GM23338 (cell line): ENCODE results near the gene SLC29A4. TPM values are rescaled to one million over a fixed set of nuclear protein-coding genes. Genes with fewer than 3 reads are reported as not detected.

Experiments used
- ATAC-seq: fragments of 200-7000 bp; cut with Tn5 transposase; 3 replicates; pipeline ENCODE4 v1.9.1; 2020
- DNase-seq: peaks from one replicate; pipeline ENCODE4 v3.0.0-alpha.2; 2015; ENCODE audit warnings: low spot score
- H2AFZ ChIP-seq: fragments of 200-600 bp; sonication (generic); 2 replicates; pipeline ENCODE4 v1.8.0; 2016; ENCODE audit warnings: antibody characterized with exemption, mild to moderate bottlenecking, moderate library complexity
- H3F3A ChIP-seq: fragments of 200-600 bp; sonication (generic); replicated peaks from 2 replicates; pipeline ENCODE4 v1.8.0; 2017; ENCODE audit warnings: antibody characterized with exemption, mixed run types, low read depth
- H3K27ac ChIP-seq: fragments of 200-600 bp; sonication (generic); 2 replicates; pipeline ENCODE4 v1.6.1; 2016; ENCODE audit warnings: low read depth
- H3K27me3 ChIP-seq: fragments of 200-600 bp; sonication (generic); 2 replicates; pipeline ENCODE4 v1.8.0; 2016; ENCODE audit warnings: mild to moderate bottlenecking, mixed run types, moderate library complexity; ENCODE audit not compliant: insufficient read depth
- H3K36me3 ChIP-seq: fragments of 200-600 bp; sonication (generic); 2 replicates; pipeline ENCODE4 v1.8.0; 2016; ENCODE audit warnings: mild to moderate bottlenecking; ENCODE audit not compliant: insufficient read depth
- H3K4me1 ChIP-seq: fragments of 200-600 bp; sonication (generic); 2 replicates; pipeline ENCODE4 v1.8.0; 2016; ENCODE audit warnings: mild to moderate bottlenecking, moderate library complexity; ENCODE audit not compliant: insufficient read depth
- H3K4me2 ChIP-seq: fragments of 200-600 bp; sonication (generic); 2 replicates; pipeline ENCODE4 v1.7.1; 2017; ENCODE audit warnings: mixed run types
- H3K4me3 ChIP-seq: fragments of 200-600 bp; sonication (generic); 2 replicates; pipeline ENCODE4 v1.6.1; 2016; ENCODE audit warnings: mixed run types
- H3K79me2 ChIP-seq: fragments of 200-600 bp; sonication (generic); replicated peaks from 2 replicates; pipeline ENCODE4 v1.8.0; 2017; ENCODE audit warnings: mild to moderate bottlenecking; ENCODE audit not compliant: insufficient read depth
- H3K9me2 ChIP-seq: fragments of 200-600 bp; sonication (generic); 2 replicates; pipeline ENCODE4 v1.8.0; 2017; ENCODE audit not compliant: insufficient read depth
- H4K20me1 ChIP-seq: fragments of 200-600 bp; sonication (generic); replicated peaks from 2 replicates; pipeline ENCODE4 v1.8.0; 2017; ENCODE audit warnings: mild to moderate bottlenecking; ENCODE audit not compliant: insufficient read depth
- H3K27ac Mint-ChIP-seq: 2 replicates; pipeline ENCODE4 v1.8.0; 2020; ENCODE audit warnings: inconsistent platforms, mild to moderate bottlenecking, moderate library complexity, mixed read lengths
- H3K27me3 Mint-ChIP-seq: 3 replicates; pipeline ENCODE4 v1.8.0; 2022; ENCODE audit warnings: low read depth, mild to moderate bottlenecking, moderate library complexity, mixed read lengths, inconsistent platforms; ENCODE audit not compliant: insufficient read depth, poor library complexity
- H3K36me3 Mint-ChIP-seq: 3 replicates; pipeline ENCODE4 v1.8.0; 2021; ENCODE audit warnings: low read depth, mild to moderate bottlenecking, inconsistent platforms, moderate library complexity, mixed read lengths
- H3K4me1 Mint-ChIP-seq: 3 replicates; pipeline ENCODE4 v1.8.0; 2020; ENCODE audit warnings: mild to moderate bottlenecking, inconsistent platforms, mixed read lengths
- H3K4me3 Mint-ChIP-seq: 3 replicates; pipeline ENCODE4 v1.8.0; 2021; ENCODE audit warnings: moderate library complexity, mild to moderate bottlenecking, inconsistent platforms, mixed read lengths
- H3K9me3 Mint-ChIP-seq: 3 replicates; pipeline ENCODE4 v1.8.0; 2020; ENCODE audit warnings: moderate library complexity, mild to moderate bottlenecking, inconsistent platforms, mixed read lengths
- CREB1 ChIP-seq: fragments of 250-450 bp; sonication (Bioruptor Pico); IDR thresholded peaks from 2 replicates; pipeline ENCODE4 v1.5.0; 2020; ENCODE audit warnings: low read depth, mild to moderate bottlenecking, moderate library complexity
- CTCF ChIP-seq, 2 experiments: fragments of 200-600 bp in 1 of 2; sonication (generic) in 1 of 2; conservative IDR thresholded peaks; 2 replicates each; pipeline versions ENCODE4 v1.5.1 to v1.6.1; 2016 to 2017; ENCODE audit warnings: antibody characterized with exemption in 2 of 2, low read depth in 2 of 2, mild to moderate bottlenecking in 2 of 2, moderate library complexity in 1 of 2
- ETS1 ChIP-seq: IDR thresholded peaks from 2 replicates; pipeline ENCODE4 v1.6.1; 2016; ENCODE audit warnings: antibody characterized with exemption
- EZH2 ChIP-seq: fragments of 200-600 bp; sonication (generic); IDR thresholded peaks from one replicate; pipeline ENCODE4 v1.8.0; 2017; ENCODE audit warnings: antibody characterized with exemption, mild to moderate bottlenecking, low read depth; ENCODE audit not compliant: unreplicated experiment
- EZH2phosphoT487 ChIP-seq: fragments of 200-600 bp; sonication (generic); IDR thresholded peaks from one replicate; pipeline ENCODE4 v1.8.1; 2018; ENCODE audit warnings: antibody characterized with exemption; ENCODE audit not compliant: unreplicated experiment
- JUNB ChIP-seq: IDR thresholded peaks from one replicate; pipeline ENCODE4 v1.6.1; 2016; ENCODE audit warnings: antibody characterized with exemption; ENCODE audit not compliant: unreplicated experiment
- NANOG ChIP-seq: IDR thresholded peaks from 2 replicates; pipeline ENCODE4 v1.6.1; 2016; ENCODE audit warnings: antibody characterized with exemption, borderline replicate concordance
- POLR2AphosphoS5 ChIP-seq: IDR thresholded peaks from 2 replicates; pipeline ENCODE4 v1.6.1; 2016; ENCODE audit warnings: antibody characterized with exemption, low read depth
- REST ChIP-seq: IDR thresholded peaks from one replicate; pipeline ENCODE4 v1.6.1; 2018; ENCODE audit warnings: antibody characterized with exemption; ENCODE audit not compliant: unreplicated experiment
- STAT1 ChIP-seq: IDR thresholded peaks from one replicate; pipeline ENCODE4 v1.6.1; 2016; ENCODE audit warnings: antibody characterized with exemption; ENCODE audit not compliant: unreplicated experiment
- ZNF114 ChIP-seq: fragments of 250-450 bp; sonication (Bioruptor Pico); IDR thresholded peaks from 2 replicates; pipeline ENCODE4 v1.5.0; 2020; ENCODE audit warnings: mild to moderate bottlenecking, moderate library complexity
- ZNF331 ChIP-seq: fragments of 250-450 bp; sonication (Bioruptor Pico); IDR thresholded peaks from 2 replicates; pipeline ENCODE4 v1.5.0; 2020; ENCODE audit warnings: low read depth, mild to moderate bottlenecking, moderate library complexity
- ZNF462 ChIP-seq: fragments of 250-450 bp; sonication (Bioruptor Pico); IDR thresholded peaks from 2 replicates; pipeline ENCODE4 v1.5.0; 2020; ENCODE audit warnings: mild to moderate bottlenecking, moderate library complexity
- polyA plus RNA-seq: library from polyadenylated mRNA; unstranded; fragments of >200 nt; fragmentation: Nextera tagmentation; extraction: Ambion mirVana; gene quantifications from 2 replicates; pipeline ENCODE4 v1.2.1, GENCODE V29; 2016
- total RNA-seq: library from RNA; depleted of rRNA; stranded (reverse); fragments of >200 nt; shearing (Covaris generic); gene quantifications from 2 replicates; pipeline ENCODE4 v1.2.3, GENCODE V29; 2014

The SLC29A4 gene
- total and polyA plus RNA-seq, 2 experiments from 2014 or later, result 4.8 to 8.1 TPM

- peaks cover 17% of the 10 kb centered on the region for H3K27me3 Mint-ChIP-seq
- no peak overlapping the region for H3K4me3 Mint-ChIP-seq
- H3K4me1 Mint-ChIP-seq, result peaks cover 7% of the 10 kb centered on the region
Observed at GRCh38 chr7:5238500-5238899, 44.2 kb upstream of the SLC29A4 start.

More at GRCh38 chr7:5238500-5238899, 44.2 kb upstream of the SLC29A4 start:
- no peak overlapping the region for H3K4me2 ChIP-seq
- no peak for TF ChIP-seq NANOG
- no peak for TF ChIP-seq REST
- no peak for TF ChIP-seq STAT1
- TF ChIP-seq ZNF331 (CRISPR knock-in tag), result no peak
- TF ChIP-seq ZNF462 (CRISPR knock-in tag), result no peak
- no peak for TF ChIP-seq POLR2AphosphoS5
- no peak for TF ChIP-seq CREB1
- TF ChIP-seq ETS1, result no peak
- no peak for TF ChIP-seq JUNB
- no peak for TF ChIP-seq EZH2phosphoT487
- TF ChIP-seq CTCF (conservative IDR thresholded peaks at IDR 0.05; ENCODE audit: low read depth in 2 of 2), result no peak
- TF ChIP-seq EZH2, result no peak
- TF ChIP-seq ZNF114 (CRISPR knock-in tag), result no peak
- no peaks in the 10 kb centered on the region for H3K9me2 ChIP-seq
- no peaks in the 10 kb centered on the region for H4K20me1 ChIP-seq
- peaks cover 5% of the 10 kb centered on the region; the same call in 1 of the 2 replicates for H3K27me3 ChIP-seq
- Mint-ChIP-seq H3K27ac (no peak overlapping the region), H3K36me3 (no peaks in the 10 kb centered on the region; the same call in 2 of the 3 replicates), H3K9me3 (no peaks in the 10 kb centered on the region)
- no peak overlapping the region; the same call in 1 of the 2 replicates for H3K27ac ChIP-seq
- H3K36me3 ChIP-seq, result no peaks in the 10 kb centered on the region
- H3K4me1 ChIP-seq, result no peaks in the 10 kb centered on the region; the same call in 1 of the 2 replicates
- peak; percentile 62 for DNase-seq
- H3K4me3 ChIP-seq, result no peak overlapping the region
- 0 out of 2 replicates have a peak, but pooled peaks cover 6% of the 10 kb centered on the region for H3F3A ChIP-seq
- no peaks in the 10 kb centered on the region for H3K79me2 ChIP-seq
- peak overlapping the region; percentile 63 for H2AFZ ChIP-seq
- peak; percentile 9 for ATAC-seq
